GM23248 (cell line): ENCODE data around the gene RFX4. TPM values are rescaled to one million over a fixed set of nuclear protein-coding genes. Genes with fewer than 3 reads are reported as not detected.
A peak's percentile ranks its signal among the peaks of the same experiment; 100 is the strongest.

ENCODE experiments used
- DNase-seq: peaks from one replicate; pipeline ENCODE4 v3.0.0-alpha.2; 2015
- H2AFZ ChIP-seq: fragments of 200-600 bp; sonication (generic); 2 replicates; pipeline ENCODE4 v1.6.1; 2016; ENCODE audit warnings: antibody characterized with exemption
- H3F3A ChIP-seq: fragments of 200-600 bp; sonication (generic); 2 replicates; pipeline ENCODE4 v1.6.1; 2016; ENCODE audit warnings: mild to moderate bottlenecking, antibody characterized with exemption, mixed run types; ENCODE audit not compliant: insufficient read depth
- H3K27ac ChIP-seq: fragments of 200-600 bp; sonication (generic); 2 replicates; pipeline ENCODE4 v1.5.1; 2016; ENCODE audit warnings: mild to moderate bottlenecking
- H3K27me3 ChIP-seq: fragments of 200-600 bp; sonication (generic); replicated peaks from 2 replicates; pipeline ENCODE4 v1.6.1; 2016; ENCODE audit warnings: mild to moderate bottlenecking; ENCODE audit not compliant: insufficient read depth
- H3K36me3 ChIP-seq: fragments of 200-600 bp; sonication (generic); 2 replicates; pipeline ENCODE4 v1.6.1; 2016; ENCODE audit warnings: low read depth, mild to moderate bottlenecking
- H3K4me1 ChIP-seq: fragments of 200-600 bp; sonication (generic); 2 replicates; pipeline ENCODE4 v1.6.1; 2016; ENCODE audit warnings: mild to moderate bottlenecking; ENCODE audit not compliant: insufficient read depth
- H3K4me2 ChIP-seq: fragments of 200-600 bp; sonication (generic); one replicate; pipeline ENCODE4 v1.6.1; 2016; ENCODE audit warnings: mild to moderate bottlenecking; ENCODE audit not compliant: unreplicated experiment
- H3K4me3 ChIP-seq: fragments of 200-600 bp; sonication (generic); 2 replicates; pipeline ENCODE4 v1.5.1; 2016; ENCODE audit warnings: mild to moderate bottlenecking
- H3K79me2 ChIP-seq: fragments of 200-600 bp; sonication (generic); 2 replicates; pipeline ENCODE4 v1.6.1; 2016; ENCODE audit warnings: mild to moderate bottlenecking; ENCODE audit not compliant: insufficient read depth
- H3K9ac ChIP-seq: fragments of 200-600 bp; sonication (generic); 2 replicates; pipeline ENCODE4 v1.6.1; 2016; ENCODE audit warnings: mild to moderate bottlenecking
- H3K9me2 ChIP-seq: fragments of 200-600 bp; sonication (generic); 2 replicates; pipeline ENCODE4 v1.6.1; 2016; ENCODE audit warnings: mixed run types, mild to moderate bottlenecking, moderate library complexity; ENCODE audit not compliant: insufficient read depth
- H3K9me3 ChIP-seq: fragments of 200-600 bp; sonication (generic); one replicate; pipeline ENCODE4 v1.6.1; 2017; ENCODE audit warnings: low read depth
- H4K20me1 ChIP-seq: fragments of 200-600 bp; sonication (generic); 2 replicates; pipeline ENCODE4 v1.6.0; 2016; ENCODE audit not compliant: insufficient read depth
- EZH2 ChIP-seq: fragments of 200-600 bp; sonication (generic); IDR thresholded peaks from 2 replicates; pipeline ENCODE4 v1.6.1; 2018; ENCODE audit warnings: antibody characterized with exemption, mild to moderate bottlenecking; ENCODE audit not compliant: insufficient read depth, poor library complexity, severe bottlenecking
- EZH2phosphoT487 ChIP-seq: fragments of 200-600 bp; sonication (generic); IDR thresholded peaks from 2 replicates; pipeline ENCODE4 v1.6.1; 2018; ENCODE audit warnings: antibody characterized with exemption, moderate library complexity, mild to moderate bottlenecking, low read depth; ENCODE audit not compliant: insufficient read depth
- WGBS, 2 experiments: methylation state at CpG; one replicate each; pipeline ENCODE4 v1.1.6; 2015 to 2017; ENCODE audit warnings: low lambda C conversion rate in 2 of 2, low coverage in 1 of 2; ENCODE audit errors: missing lambda C conversion rate in 2 of 2; 5-methylcytosine and 5-hydroxymethylcytosine counted together
- in situ Hi-C: fragments of 300-500 bp; cut with MboI; formaldehyde crosslinking; loops from 2 replicates; pipeline ENCODE4 v1.15.0; 2020
- polyA plus RNA-seq: library from polyadenylated mRNA; unstranded; fragments of >200 nt; fragmentation: Nextera tagmentation; extraction: Ambion mirVana; gene quantifications from 2 replicates; pipeline ENCODE4 v1.2.1, GENCODE V29; 2016
- total RNA-seq: library from RNA; depleted of rRNA; stranded (reverse); fragments of >200 nt; shearing (Covaris generic); gene quantifications from 2 replicates; pipeline ENCODE4 v1.2.3, GENCODE V29; 2014

RFX4 gene
- total and polyA plus RNA-seq, 2 experiments from 2014 or later: not detected

GRCh38 chr12:106758349-106759110, 175.7 kb downstream of the RFX4 start:
- Histone ChIP-seq H2AFZ (no peak overlapping the region), H4K20me1 (no peaks in the 10 kb centered on the region; the same call in 1 of the 2 replicates), H3K36me3 (no peaks in the 10 kb centered on the region), H3K9ac (no peak overlapping the region), H3K27me3 (no peaks in the 10 kb centered on the region), H3K4me1 (no peaks in the 10 kb centered on the region), H3F3A (no peaks in the 10 kb centered on the region), H3K27ac (no peak overlapping the region), H3K9me3 (no peaks in the 10 kb centered on the region), H3K79me2 (no peaks in the 10 kb centered on the region), H3K4me3 (no peak overlapping the region), H3K9me2 (no peaks in the 10 kb centered on the region), H3K4me2 (no peak overlapping the region)
- WGBS, 2 experiments: 54 to 57% methylated on average over 7 of the region's 7 CpGs
- in situ Hi-C loops: no loop called here
- no peak for DNase-seq
- TF ChIP-seq EZH2phosphoT487 (no peak), EZH2 (no peak)

- Histone ChIP-seq H3K36me3 (no peaks in the 10 kb centered on the region), H3K4me2 (no peak overlapping the region), H3K9me2 (no peaks in the 10 kb centered on the region), H3F3A (no peaks in the 10 kb centered on the region), H4K20me1 (no peaks in the 10 kb centered on the region; the same call in 1 of the 2 replicates), H3K79me2 (no peaks in the 10 kb centered on the region), H2AFZ (no peak overlapping the region), H3K9me3 (no peaks in the 10 kb centered on the region), H3K4me1 (no peaks in the 10 kb centered on the region), H3K4me3 (no peak overlapping the region), H3K27ac (no peak overlapping the region), H3K27me3 (no peaks in the 10 kb centered on the region), H3K9ac (no peak overlapping the region)
- TF ChIP-seq EZH2phosphoT487 (no peak), EZH2 (no peak)
- peak; percentile 15 for DNase-seq
- in situ Hi-C loops: no loop called here
- 61 to 68% methylated on average over 7 of the region's 7 CpGs for WGBS, 2 experiments
Measured at GRCh38 chr12:106759526-106760183, 176.9 kb downstream of the RFX4 start.

GRCh38 chr12:106760184-106760531, 177.4 kb downstream of the RFX4 start:
- no peak overlapping the region for H2AFZ ChIP-seq
- H3K27me3 ChIP-seq: no peaks in the 10 kb centered on the region
- H4K20me1 ChIP-seq: no peaks in the 10 kb centered on the region; the same call in 1 of the 2 replicates
- H3K4me2 ChIP-seq: no peak overlapping the region
- 23 to 29% methylated on average over 2 of the region's 2 CpGs for WGBS, 2 experiments
- in situ Hi-C loops: no loop called here
- no peak for DNase-seq
- H3K27ac ChIP-seq: no peak overlapping the region
- H3K79me2 ChIP-seq: no peaks in the 10 kb centered on the region
- H3K9me3 ChIP-seq: no peaks in the 10 kb centered on the region
- TF ChIP-seq EZH2phosphoT487 (no peak), EZH2 (no peak)
- no peaks in the 10 kb centered on the region for H3K9me2 ChIP-seq
- H3K4me1 ChIP-seq: no peaks in the 10 kb centered on the region
- no peak overlapping the region for H3K9ac ChIP-seq
- no peak overlapping the region for H3K4me3 ChIP-seq
- H3F3A ChIP-seq: no peaks in the 10 kb centered on the region
- no peaks in the 10 kb centered on the region for H3K36me3 ChIP-seq

GRCh38 chr12:106764220-106764619, 181.4 kb downstream of the RFX4 start:
- Histone ChIP-seq H3K4me2 (no peak overlapping the region), H4K20me1 (no peaks in the 10 kb centered on the region; the same call in 1 of the 2 replicates), H3K9me3 (no peaks in the 10 kb centered on the region), H3K4me3 (no peak overlapping the region), H3K27ac (no peak overlapping the region), H3K27me3 (0 out of 2 replicates have a peak, but pooled peaks cover 1% of the 10 kb centered on the region), H3K79me2 (no peaks in the 10 kb centered on the region), H3K9ac (no peak overlapping the region), H2AFZ (no peak overlapping the region), H3K4me1 (no peaks in the 10 kb centered on the region), H3K9me2 (no peaks in the 10 kb centered on the region), H3F3A (no peaks in the 10 kb centered on the region), H3K36me3 (no peaks in the 10 kb centered on the region)
- in situ Hi-C loops: no loop called here
- no peak for TF ChIP-seq EZH2
- TF ChIP-seq EZH2phosphoT487: no peak
- no peak for DNase-seq
